DOHH2 (cell line): ENCODE data around the gene RPRML.
A peak's percentile ranks its signal among the peaks of the same experiment; 100 is the strongest.
"Not testable (repeated sequence)": the region's sequence is repeated elsewhere in the genome, so short reads cannot be mapped to it uniquely, and the experiment has no call there.

Source experiments
- H3F3A ChIP-seq: fragments of 200-600 bp; sonication (generic), shearing (Covaris generic); 2 replicates; pipeline ENCODE4 v1.6.0; 2016; ENCODE audit warnings: antibody characterized with exemption, mild to moderate bottlenecking; ENCODE audit not compliant: control insufficient read depth, insufficient read depth
- H3K27ac ChIP-seq: fragments of 200-600 bp; sonication (generic); 2 replicates; pipeline ENCODE4 v1.5.1; 2014; ENCODE audit warnings: low read depth, mild to moderate bottlenecking, low read length, moderate library complexity
- H3K27me3 ChIP-seq: fragments of 200-600 bp; sonication (generic); 2 replicates; pipeline ENCODE4 v1.6.1; 2014; ENCODE audit warnings: mild to moderate bottlenecking, low read length, mixed read lengths; ENCODE audit not compliant: control insufficient read depth
- H3K36me3 ChIP-seq: fragments of 200-600 bp; sonication (generic); 2 replicates; pipeline ENCODE4 v1.6.1; 2014; ENCODE audit warnings: mild to moderate bottlenecking, low read length, moderate library complexity, mixed read lengths; ENCODE audit not compliant: control insufficient read depth
- H3K4me1 ChIP-seq: fragments of 200-600 bp; sonication (generic); 2 replicates; pipeline ENCODE4 v1.6.1; 2014; ENCODE audit warnings: mild to moderate bottlenecking, low read length, mixed read lengths; ENCODE audit not compliant: control insufficient read depth
- H3K4me2 ChIP-seq: fragments of 200-600 bp; sonication (generic); 2 replicates; pipeline ENCODE4 v1.6.0; 2014; ENCODE audit warnings: mild to moderate bottlenecking, low read length, moderate library complexity
- H3K4me3 ChIP-seq: fragments of 200-600 bp; sonication (generic); 2 replicates; pipeline ENCODE4 v1.5.1; 2014; ENCODE audit warnings: mild to moderate bottlenecking, low read length, mixed read lengths
- H3K79me2 ChIP-seq: fragments of 200-600 bp; sonication (generic); 2 replicates; pipeline ENCODE4 v1.6.1; 2014; ENCODE audit warnings: mild to moderate bottlenecking, low read length, mixed read lengths; ENCODE audit not compliant: control insufficient read depth
- H3K9me2 ChIP-seq: fragments of 200-600 bp; sonication (generic); replicated peaks from 2 replicates; pipeline ENCODE4 v1.6.1; 2014; ENCODE audit warnings: mild to moderate bottlenecking, low read length, mixed read lengths; ENCODE audit not compliant: control insufficient read depth
- H3K9me3 ChIP-seq: fragments of 200-600 bp; sonication (generic); 2 replicates; pipeline ENCODE4 v1.6.1; 2014; ENCODE audit warnings: antibody characterized with exemption, low read length, mixed read lengths; ENCODE audit not compliant: control insufficient read depth, insufficient read depth
- H4K20me1 ChIP-seq: fragments of 200-600 bp; sonication (generic); 2 replicates; pipeline ENCODE4 v1.6.0; 2014; ENCODE audit warnings: low read depth, mild to moderate bottlenecking, antibody characterized with exemption, low read length, moderate library complexity; ENCODE audit not compliant: control insufficient read depth, insufficient read depth
- CTCF ChIP-seq: fragments of 200-600 bp; sonication (generic); IDR thresholded peaks from one replicate; pipeline ENCODE4 v1.5.1; 2014; ENCODE audit warnings: antibody characterized with exemption, mild to moderate bottlenecking, low read depth, low read length; ENCODE audit not compliant: poor library complexity, severe bottlenecking
- EZH2phosphoT487 ChIP-seq: fragments of 200-600 bp; sonication (generic); IDR thresholded peaks from 2 replicates; pipeline ENCODE4 v1.6.1; 2017; ENCODE audit warnings: borderline replicate concordance, mild to moderate bottlenecking, antibody characterized with exemption, low read length, moderate library complexity, mixed read lengths

RPRML gene

DNA sequence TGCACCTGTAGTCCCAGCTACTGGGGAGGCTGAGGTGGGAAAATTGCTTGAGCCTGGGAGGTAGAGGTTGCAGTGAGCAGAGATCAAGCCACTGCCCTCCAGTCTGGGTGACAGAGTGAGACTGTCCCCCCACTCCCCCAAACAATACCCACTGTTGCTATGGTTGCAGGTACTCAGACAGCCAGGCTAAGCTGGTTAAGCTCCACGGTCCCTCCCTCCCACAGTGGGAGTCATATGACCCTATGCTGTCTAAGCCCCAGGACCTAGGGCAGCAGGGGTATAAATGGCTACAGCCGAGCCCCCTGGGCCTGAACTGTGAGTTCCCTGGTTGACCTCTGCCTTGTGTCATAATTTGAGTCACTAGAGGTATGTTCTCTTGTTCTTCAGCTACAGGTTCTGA is 15.9 kb upstream of the RPRML start:
- no peak overlapping the region for H3K4me2 ChIP-seq
- H3K79me2 ChIP-seq, result no peaks in the 10 kb centered on the region
- peaks cover 3% of the 10 kb centered on the region; the same call in 1 of the 2 replicates for H3K27me3 ChIP-seq
- H3K36me3 ChIP-seq, result no peaks in the 10 kb centered on the region
- no peak overlapping the region for H3K4me3 ChIP-seq
- no peaks in the 10 kb centered on the region for H4K20me1 ChIP-seq
- H3K27ac ChIP-seq, result no peak overlapping the region
- H3K9me3 ChIP-seq, result no peaks in the 10 kb centered on the region
- no peak for TF ChIP-seq CTCF
- TF ChIP-seq EZH2phosphoT487, result no peak
- H3K4me1 ChIP-seq, result peaks cover 36% of the 10 kb centered on the region
- H3F3A ChIP-seq, result no peaks in the 10 kb centered on the region
- no peaks in the 10 kb centered on the region for H3K9me2 ChIP-seq

DNA sequence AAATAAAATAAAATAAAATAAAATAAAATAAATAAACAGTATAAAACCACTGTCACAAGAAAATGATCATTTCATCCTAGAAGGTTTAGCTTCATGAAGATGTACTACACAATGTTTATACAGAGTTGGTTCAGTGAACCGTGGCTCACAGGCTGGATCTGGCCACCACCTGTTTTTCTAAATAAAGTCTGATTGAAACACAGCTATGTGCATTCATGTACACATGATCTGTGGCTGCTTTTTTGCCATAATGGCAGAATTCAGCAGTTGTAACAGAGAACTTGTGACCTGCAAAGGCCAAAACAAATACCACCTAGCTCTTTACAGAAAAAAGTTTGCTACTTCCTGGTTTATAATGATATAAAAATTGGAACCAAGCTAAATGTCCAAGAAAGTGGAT is 12.6 kb upstream of the RPRML start:
- H3K9me2 ChIP-seq, result no peaks in the 10 kb centered on the region
- H3K4me3 ChIP-seq, result peak overlapping the region; percentile 38
- H3K9me3 ChIP-seq, result no peaks in the 10 kb centered on the region
- H3K27ac ChIP-seq, result peak overlapping the region; percentile 53; the same call in 1 of the 2 replicates
- H3K27me3 ChIP-seq, result peaks cover 7% of the 10 kb centered on the region; the same call in 1 of the 2 replicates
- peaks cover 34% of the 10 kb centered on the region for H3K4me1 ChIP-seq
- no peaks in the 10 kb centered on the region for H3K79me2 ChIP-seq
- no peaks in the 10 kb centered on the region for H4K20me1 ChIP-seq
- no peak for TF ChIP-seq EZH2phosphoT487
- TF ChIP-seq CTCF, result no peak
- H3F3A ChIP-seq, result no peaks in the 10 kb centered on the region
- H3K36me3 ChIP-seq, result no peaks in the 10 kb centered on the region
- peak overlapping the region; percentile 66 for H3K4me2 ChIP-seq

DNA sequence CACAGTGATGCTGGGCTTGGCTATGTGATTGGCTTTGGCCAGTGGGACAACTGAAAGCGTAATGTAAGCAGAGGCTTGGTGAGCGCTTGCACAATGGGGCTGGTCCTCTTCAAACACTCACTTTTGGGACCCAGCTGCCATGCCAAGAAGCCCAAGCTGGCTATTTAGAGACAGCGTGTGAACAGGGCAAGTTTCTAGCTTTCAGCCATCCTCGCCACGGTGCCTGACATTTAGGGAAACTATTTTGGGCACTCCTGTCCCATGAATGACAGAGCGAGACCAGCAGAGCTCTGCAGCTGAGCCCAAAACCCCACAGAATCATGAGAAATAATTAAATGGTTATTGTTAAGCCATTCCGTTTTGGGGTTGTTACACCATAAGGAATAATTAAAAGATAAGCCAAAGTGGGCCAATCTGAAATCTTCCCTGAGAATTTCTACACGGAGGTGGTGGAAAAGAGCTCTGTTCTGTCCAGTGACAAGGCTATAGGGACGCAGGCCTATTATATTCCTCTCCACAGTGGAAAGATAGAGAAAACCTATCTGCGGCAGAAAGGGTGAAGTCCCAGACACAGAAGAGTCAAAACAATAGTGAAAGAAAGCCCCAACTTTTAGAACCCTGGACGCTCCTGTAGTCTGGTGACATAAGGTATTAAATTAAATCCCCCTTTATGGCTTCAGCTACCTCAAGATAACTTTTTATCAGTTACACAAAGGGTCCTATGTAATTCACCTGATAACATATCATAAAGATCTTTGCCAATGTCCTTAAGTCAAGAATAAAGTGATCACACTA is 10.8 kb upstream of the RPRML start:
- H3K4me3 ChIP-seq, result no peak overlapping the region
- H3K4me1 ChIP-seq, result peaks cover 27% of the 10 kb centered on the region
- H3K27me3 ChIP-seq, result peaks cover 7% of the 10 kb centered on the region; the same call in 1 of the 2 replicates
- H3K36me3 ChIP-seq, result no peaks in the 10 kb centered on the region
- no peak for TF ChIP-seq EZH2phosphoT487
- TF ChIP-seq CTCF, result no peak
- H3K9me2 ChIP-seq, result no peaks in the 10 kb centered on the region
- H3K79me2 ChIP-seq, result no peaks in the 10 kb centered on the region
- no peaks in the 10 kb centered on the region for H4K20me1 ChIP-seq
- H3K27ac ChIP-seq, result no peak overlapping the region
- no peak overlapping the region for H3K4me2 ChIP-seq
- no peaks in the 10 kb centered on the region for H3F3A ChIP-seq
- no peaks in the 10 kb centered on the region for H3K9me3 ChIP-seq

DNA sequence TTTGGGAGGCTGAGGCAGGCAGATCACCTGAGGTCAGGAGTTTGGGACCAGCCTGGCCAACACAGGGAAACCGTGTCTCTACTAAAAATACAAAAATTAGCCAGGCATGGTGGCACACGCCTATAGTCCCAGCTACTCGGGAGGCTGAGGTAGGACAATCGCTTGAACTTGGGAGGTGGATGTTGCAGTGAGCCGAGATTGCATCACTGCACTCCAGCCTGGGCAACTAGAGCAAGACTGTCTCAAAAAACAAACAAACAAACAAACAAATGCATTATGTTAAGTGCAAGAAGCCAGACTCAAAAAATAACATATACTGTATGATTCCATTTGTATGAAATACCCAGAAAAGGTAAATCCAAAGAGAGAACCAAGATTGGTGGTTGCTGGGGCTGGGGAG is 8.9 kb upstream of the RPRML start:
- not testable (repeated sequence) for H3K36me3 ChIP-seq, H3K4me3 ChIP-seq, H3K27ac ChIP-seq, H3K9me3 ChIP-seq, H3F3A ChIP-seq, H3K9me2 ChIP-seq, H3K79me2 ChIP-seq, H4K20me1 ChIP-seq, H3K27me3 ChIP-seq, H3K4me2 ChIP-seq
- peaks cover 38% of the 10 kb centered on the region for H3K4me1 ChIP-seq
